ENCODE measurements around the gene RTN3.
"Not testable (repeated sequence)": the region's sequence is repeated elsewhere in the genome, so short reads cannot be mapped to it uniquely, and the experiment has no call there.

Gene RTN3

DNA sequence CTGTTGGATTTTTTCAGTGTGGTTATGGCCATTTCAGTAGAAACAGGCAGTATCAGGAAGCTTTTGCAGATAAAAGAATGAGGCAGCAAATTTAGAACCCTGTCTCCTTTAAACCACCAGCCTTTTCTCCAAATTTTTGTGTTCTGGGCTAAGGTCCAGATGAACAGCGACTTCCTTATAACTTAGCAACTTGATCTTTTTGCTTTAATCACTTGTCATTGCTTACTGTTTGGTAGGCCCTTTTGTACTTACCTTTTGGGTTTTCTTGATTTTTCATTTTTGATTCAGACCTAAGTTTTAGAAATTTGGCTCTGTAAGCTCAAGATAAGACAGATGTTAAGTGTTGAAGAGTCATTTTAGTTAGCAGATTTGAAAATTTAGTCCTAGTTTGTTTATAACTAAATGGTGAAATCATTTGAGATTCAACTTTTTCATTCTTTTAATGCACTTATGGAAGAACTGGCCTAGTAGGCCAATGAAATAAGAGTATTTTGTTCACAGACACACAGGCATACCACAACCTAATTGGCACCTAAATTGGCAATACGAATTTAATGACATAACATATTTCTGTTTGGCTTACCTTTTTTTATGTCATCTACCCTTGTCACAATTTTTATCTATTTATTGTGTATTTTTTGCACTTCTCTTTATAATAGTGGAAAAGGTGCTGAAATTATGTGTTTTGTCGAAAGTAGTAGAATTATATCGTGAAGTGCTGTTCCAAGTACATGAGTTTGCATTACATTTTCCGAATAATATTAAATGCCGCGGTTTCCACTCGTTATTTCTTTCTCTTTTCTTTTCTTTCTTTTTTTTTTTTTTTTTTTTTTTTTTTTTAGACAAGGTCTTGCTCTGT, 2.1 kb downstream of the RTN3 start:
- DNase-seq (ENCODE audit: low read depth): no peak

DNA sequence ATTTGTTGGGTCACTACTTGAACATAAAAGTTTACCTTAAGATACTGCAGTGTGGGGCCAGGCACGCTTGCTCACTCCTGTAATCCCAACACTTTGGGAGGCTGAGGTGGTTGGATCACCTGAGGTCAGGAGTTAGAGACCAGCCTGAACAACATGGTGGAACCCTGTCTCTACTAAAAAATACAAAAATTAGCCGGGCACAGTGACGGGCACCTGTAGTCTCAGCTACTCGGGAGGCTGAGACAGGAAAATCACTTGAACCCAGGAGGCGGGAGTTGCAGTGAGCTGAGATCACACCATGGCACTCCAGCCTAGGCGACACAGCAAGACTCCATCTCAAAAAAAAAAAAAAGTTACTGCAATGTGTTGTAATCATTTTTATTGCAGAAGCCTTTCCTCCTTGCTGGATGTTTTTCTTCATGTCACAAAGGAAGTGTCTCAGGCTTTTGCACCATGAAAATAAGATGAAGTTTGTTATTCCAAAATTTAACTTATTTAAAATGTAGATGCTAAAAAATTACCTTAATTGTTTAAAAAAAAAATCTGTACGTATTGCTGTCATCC, 3.9 kb downstream of the RTN3 start:
- not testable (repeated sequence) for DNase-seq (ENCODE audit: low read depth)

DNA sequence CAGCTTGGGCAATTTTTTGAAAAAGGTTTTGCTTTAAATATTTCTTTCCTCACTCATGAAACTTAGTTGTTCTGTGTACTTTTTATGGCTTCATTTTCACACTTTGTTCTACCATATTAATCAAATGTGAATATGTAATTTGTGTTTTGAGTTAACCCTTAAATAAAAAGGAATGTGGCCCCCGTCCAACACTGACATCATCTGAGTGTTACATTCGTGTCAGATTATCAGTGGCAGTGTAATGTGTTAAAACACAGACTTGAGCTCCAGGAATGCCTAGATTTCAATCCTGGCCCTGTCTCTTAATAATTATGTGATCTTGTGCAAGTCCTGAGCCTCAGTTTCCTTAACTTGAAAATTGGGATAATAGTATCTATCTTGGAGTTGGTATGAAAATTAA, 5.6 kb downstream of the RTN3 start:
- no peak for DNase-seq (ENCODE audit: low read depth)

DNA sequence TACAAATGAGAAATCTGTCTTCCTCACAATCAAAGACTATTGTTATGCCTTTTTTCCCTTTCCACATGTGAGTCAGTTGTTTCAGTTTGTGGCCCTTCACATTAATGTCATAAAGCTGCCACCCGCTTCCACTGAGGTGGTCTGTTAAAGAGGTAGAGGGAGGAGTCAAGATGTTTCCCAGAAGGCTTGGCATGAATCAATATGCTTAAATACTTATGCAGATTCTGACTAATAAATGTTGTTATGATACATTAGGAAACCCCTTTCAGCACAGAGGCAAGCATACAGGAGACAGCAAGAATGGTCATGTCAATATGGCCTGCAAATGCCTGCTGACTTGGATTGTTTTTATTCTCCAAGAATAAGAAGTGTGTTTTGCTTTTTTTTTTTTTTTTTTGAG, 6.5 kb downstream of the RTN3 start:
- no peak for DNase-seq (ENCODE audit: low read depth)

DNA sequence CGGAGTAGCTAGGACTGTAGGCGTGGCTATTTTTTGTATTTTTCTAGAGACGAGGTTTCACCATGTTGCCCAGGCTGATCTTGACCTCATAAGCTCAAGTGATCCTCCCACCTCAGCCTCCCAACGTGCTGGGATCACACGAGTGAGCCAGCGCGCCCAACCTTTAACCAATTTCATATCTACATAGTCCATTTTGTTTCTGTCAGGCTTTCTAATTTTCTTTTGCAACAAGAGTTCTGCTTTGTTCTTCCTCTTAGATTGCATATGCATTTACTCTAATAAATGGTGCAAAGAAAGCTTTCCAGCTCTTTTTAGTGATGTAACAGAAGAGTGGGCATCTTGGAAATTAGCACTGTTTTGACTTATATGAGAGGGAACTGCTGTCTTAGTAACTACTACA, 13.3 kb downstream of the RTN3 start:
- DNase-seq (ENCODE audit: low read depth): no peak

DNA sequence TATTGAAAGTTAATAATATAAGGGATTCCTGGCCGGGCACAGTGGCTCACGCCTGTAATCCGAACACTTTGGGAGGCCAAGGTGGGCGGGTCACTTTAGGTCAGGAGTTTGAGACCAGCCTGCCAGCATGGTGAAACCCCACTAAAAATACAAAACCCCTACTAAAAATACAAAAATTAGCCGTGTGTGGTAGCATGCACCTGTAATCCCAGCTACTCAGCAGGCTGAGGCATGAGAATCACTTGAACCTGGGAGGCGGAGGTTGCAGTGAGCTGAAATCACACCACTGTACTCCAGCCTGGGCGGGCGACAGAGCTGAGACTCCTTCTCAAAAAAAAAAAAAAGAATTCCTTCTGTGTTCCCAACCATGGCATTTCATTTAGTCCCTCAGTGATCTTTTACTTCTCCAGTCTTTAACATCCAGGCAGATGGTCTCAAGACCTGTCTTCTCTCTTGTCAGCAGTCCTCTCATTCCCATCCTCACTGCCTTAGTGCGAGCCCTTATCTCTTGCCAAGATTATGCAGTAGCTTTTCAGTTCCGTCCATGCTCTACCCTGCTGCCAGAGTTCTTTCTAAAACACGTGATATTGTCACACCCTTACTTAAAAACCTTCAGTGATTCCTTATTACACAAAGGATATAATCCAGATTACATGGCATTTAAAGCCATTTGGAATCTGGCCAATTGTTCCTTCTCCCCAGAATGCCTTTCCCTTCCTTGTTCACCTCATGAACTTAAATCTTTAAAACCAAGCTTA, 17.9 kb downstream of the RTN3 start:
- DNase-seq (ENCODE audit: low read depth): no peak

DNA sequence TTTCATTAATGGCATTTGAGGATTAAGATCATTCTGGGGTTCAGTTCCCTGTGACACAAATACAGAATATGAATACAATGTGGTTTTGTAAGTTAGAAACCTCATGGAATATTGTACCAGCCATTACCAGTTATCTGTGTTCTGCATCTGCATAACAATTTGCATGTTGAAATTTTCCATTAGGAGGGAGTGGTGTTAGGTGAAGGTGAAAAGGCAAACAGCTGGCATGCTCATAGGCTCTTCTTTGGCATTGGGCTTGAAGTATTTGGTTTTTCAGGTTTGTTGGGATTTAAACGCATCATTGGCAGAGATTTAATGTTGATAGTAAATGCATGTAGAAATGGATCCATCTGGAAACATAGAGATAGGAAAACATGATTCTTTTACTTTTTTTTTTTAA, 18.6 kb downstream of the RTN3 start:
- DNase-seq (ENCODE audit: low read depth): no peak

DNA sequence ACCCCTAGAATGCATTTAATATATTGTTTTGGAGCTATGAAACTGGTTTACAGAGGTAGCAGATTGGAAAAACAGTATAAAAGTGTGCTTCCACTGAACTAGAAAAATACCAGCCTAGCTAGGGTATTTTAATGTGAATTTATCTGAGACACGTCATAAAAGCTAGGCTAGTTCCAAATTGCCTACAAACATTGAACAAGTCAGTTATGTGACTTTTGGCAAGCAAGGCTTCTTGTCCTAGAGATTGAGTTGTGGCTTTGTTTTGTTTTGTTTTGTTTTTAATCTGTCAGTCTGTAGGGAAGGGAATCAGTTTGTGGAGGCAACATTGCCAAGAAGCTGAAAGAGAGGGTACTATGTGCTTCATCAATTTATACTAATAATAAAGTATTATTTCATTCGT, 24.2 kb downstream of the RTN3 start:
- no peak for DNase-seq (ENCODE audit: low read depth)

DNA sequence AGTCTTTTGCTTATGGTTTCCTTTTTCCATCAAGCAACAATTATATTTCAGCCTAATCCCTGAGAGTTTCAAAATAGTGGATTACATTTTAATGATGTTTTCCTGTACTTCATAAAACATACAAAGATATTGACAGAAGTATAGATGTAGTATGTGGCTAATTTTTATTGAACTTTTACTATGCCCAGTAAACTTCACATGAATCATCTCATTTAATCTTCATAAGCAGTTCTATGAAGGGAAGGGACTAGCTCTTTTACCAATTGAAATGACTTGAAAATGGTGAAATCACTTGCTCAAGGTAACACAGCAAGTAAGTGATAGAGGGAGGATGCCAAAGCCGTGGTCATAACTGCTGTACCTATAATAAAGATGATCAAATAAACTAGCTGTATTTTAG, 27.5 kb downstream of the RTN3 start:
- DNase-seq (ENCODE audit: low read depth): no peak

DNA sequence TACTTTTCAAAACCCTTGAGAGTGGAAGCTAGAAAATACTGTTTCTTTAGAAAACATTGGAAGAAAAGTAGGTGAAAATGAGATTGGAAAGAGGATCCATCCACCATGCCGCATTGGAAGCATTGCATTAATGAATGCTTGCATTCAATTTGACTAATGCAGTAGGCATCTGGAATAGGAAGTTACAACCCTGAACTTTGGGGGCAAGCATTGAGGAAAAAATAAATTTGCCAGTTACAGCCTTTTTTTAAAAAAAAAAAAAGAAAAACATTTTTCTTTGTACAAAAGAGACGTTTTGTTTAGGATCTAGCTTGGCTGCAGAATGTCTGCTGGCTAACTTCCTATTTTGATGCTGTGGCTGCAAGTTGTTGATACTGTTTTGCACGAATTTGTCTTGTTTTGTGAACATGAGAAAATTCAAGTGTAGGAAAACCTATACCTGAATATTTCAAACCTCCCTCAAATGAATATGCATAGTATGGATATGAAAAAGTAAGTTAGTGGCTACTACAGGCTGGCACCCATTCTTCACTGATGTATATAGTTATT, 28.1 kb downstream of the RTN3 start:
- DNase-seq (ENCODE audit: low read depth): no peak

DNA sequence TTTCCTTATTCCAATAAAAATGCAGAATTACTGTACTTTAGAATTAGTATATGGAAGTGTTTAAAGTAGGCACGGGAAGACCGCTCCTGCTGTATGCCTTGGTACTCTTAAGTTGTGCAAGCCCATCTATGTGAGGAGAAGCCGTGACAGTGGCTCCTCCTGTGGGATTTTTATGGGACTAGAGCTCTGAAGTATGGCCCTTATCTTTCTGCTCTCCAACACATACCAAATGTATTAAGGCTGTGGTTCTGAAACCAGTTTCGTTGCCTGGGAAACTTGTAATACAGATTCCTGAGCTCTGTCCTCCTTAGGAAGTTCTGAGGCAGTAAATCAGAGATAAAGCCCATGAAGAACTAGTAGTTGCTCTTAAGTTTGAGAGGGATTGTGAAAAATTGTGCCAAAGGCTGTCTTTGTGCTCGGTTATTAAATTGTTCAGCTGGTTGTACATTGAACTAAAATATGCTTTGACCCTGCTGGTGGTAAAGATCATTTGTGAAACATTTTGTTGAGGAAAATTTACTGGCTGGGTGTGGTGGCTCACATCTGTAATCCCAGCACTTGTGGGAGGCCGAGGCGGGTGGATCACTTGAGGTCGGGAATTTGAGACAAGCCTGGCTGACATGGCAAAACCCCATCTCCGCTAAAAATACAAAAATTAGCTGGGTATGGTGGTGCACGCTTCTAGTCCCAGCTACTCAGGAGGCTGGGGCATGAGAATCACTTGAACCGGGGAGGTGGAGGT, 29.3 kb downstream of the RTN3 start:
- no peak for DNase-seq (ENCODE audit: low read depth)

DNA sequence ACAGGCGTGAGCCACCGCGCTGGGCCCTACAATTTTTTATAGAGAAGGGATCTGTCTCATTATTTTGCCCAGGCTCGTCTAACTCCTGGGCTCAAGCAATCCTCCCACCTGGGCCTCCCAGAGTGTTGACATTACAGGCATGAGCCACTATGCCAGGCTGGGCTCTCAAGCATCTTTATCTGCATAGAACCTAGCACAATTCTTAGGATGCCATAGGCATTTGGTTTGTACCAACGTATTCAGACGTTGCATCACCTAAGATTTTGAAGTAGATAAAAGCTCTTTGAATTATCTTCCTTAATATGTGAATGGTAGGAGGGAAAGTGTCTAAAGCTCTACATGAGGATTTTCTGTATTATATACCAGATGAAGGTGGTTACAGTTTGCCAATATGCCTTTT, 30.5 kb downstream of the RTN3 start:
- no peak for DNase-seq (ENCODE audit: low read depth)

DNA sequence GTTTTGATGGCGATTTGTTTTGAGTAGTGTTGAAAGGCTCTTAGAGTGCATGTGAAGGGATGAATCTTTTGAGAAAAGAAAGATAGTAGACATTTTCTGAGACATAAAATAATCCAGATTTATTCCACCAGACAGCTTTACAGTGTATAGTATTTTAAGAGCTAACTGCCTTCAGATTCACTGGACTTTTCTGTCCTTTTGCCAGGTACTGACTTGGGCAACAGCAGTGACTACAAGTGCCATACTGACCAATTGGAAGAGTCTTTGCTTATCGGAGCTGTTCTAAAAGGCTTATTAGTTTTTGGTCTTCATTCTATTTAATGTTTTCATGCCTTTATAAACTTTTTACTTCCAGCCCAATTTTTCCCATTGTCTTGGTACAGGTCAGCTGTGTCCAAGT, 32.5 kb downstream of the RTN3 start:
- DNase-seq (ENCODE audit: low read depth): no peak

DNA sequence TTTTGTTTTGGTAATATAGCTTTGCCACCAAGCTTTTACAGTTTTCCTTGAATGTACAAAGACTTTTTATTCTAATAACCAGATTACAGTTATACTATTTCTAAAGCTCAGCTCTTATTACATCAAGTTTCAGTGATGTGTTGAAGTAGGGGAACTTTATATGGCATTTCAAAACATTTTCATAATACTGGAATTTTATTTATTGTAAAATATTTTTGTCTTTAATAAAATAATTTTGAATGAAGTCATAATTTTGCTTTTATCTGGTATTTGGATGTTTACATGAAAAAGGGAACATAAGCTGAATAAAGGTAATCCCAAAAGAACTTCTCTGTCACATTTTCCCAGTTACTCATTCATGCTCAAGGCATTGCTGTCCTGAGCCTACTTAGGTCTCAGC, 34.7 kb downstream of the RTN3 start:
- no peak for DNase-seq (ENCODE audit: low read depth)

DNA sequence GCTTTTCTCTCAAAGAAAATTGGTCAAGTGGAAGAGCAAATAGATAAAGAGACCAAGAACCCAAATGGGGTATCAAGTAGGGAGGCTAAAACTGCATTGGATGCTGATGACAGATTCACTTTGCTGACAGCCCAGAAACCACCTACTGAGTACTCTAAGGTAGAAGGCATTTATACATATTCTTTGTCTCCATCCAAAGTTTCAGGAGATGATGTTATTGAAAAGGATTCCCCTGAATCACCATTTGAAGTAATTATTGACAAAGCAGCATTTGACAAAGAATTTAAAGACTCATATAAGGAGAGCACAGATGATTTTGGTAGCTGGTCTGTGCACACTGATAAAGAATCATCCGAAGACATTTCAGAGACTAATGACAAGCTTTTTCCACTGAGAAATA, 37.7 kb downstream of the RTN3 start:
- DNase-seq (ENCODE audit: low read depth): no peak

DNA sequence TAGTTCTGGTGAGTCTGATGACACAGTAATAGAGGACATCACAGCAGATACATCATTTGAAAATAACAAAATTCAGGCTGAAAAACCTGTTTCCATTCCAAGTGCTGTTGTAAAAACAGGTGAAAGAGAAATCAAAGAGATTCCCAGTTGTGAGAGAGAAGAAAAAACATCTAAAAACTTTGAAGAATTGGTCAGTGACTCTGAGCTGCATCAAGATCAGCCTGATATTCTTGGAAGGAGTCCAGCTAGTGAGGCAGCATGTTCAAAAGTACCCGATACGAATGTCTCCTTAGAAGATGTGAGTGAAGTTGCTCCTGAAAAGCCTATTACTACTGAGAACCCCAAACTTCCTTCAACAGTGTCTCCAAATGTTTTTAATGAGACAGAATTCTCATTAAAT, 38.7 kb downstream of the RTN3 start:
- no peak for DNase-seq (ENCODE audit: low read depth)

DNA sequence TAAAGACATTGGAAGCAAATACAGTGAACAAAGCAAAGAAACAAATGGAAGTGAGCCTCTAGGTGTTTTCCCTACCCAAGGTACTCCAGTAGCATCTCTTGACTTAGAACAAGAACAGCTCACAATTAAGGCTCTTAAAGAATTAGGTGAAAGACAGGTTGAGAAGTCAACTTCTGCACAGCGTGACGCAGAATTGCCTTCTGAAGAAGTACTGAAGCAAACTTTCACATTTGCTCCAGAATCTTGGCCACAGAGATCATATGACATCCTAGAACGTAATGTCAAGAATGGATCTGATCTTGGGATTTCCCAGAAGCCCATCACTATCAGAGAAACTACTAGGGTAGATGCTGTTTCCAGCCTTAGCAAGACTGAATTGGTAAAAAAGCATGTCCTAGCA, 39.3 kb downstream of the RTN3 start:
- DNase-seq (ENCODE audit: low read depth): no peak

DNA sequence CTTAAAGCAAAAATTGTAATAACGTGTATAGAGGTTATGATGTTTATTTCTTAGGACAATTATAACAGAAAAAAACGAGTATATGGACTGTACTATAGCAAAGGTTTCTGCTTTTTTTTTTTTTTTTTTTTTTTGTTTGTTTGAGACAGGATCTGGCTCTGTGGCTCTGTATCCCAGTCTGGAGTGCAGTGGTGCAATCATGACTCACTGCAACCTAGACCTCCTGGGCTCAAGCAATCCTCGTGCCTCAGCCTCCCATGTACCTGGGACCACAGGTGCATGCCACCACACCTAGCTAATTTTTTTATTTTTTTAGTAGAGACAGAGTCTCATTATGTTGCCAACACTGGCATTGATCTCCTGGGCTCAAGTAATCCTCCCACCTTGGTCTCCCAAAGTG, 48.0 kb downstream of the RTN3 start:
- DNase-seq (ENCODE audit: low read depth): no peak

DNA sequence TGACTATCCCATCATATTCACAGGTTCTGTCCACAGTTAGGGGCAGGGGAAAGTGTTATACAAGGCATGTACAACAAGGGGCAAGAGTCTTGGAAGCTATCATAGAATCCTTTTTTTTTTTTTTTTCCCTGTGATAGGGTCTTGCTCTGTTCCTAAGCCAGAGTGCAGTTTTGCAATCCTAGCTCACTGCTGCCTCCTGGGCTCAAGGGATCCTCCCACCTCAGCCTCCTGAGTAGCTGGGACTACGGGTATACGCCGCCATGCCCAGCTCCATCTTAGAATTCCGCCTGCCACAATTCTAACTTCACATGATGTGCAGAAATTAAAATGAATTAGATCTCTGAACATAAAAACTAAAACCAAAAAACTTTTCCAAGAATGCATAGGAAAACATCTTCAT, 55.6 kb downstream of the RTN3 start:
- DNase-seq (ENCODE audit: low read depth): no peak

DNA sequence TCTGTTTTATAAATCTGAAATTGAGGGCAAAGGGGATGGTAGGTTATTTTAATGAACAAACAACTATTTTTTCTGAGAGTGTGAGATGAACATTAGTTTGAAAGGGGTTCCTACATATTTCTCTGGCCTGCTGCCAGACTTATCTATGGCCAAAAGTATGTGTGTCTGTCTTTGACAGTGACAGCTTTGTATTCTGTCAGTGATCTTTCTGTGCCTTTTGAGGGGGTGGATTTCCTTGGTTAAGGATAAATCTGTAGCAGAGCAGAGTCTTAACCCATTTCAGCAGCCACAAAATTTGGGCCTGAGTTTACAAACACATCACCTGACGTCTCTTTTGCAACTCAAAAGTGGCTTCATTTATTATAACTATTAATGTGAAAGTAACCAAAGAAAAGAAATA, 56.4 kb downstream of the RTN3 start:
- DNase-seq (ENCODE audit: low read depth): no peak

DNA sequence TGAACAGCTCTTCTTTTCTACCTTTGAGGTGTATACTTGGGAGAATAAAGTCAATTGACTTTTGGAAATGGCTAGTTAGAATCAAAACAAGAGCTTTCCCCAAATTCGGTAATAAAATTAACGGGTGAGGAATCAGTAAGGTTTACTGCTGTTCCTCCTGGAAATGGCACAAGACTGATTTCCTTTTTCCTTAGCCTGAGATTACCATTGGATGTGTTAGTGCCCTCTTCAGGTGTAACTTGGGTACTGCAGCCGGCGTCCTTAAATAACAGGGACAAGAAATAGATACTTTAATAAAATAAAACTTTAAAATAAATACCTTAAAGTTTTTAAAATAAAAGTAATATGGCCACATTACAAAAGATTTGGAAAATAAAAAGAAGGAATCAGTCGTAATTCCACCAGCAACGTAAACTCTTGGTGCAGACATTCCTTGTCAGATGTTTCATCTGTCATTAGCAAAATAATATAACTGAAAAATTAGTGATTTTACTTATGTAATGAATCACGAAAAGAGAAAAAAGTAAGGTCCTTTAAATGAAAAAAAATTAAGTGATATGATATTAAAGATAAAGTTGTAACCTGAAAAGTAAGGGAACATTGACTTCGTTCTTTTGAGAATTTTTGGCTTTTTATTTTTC, 57.5 kb downstream of the RTN3 start:
- peak; percentile 51 for DNase-seq (ENCODE audit: low read depth)

Measured in activated gamma-delta T cell treated with anti-CD3 and anti-CD28 coated beads, Interleukin-2, amount 50 U/mL, for 16 hours (primary cell).